ENCODE results near the gene NEIL1.
"Not testable (repeated sequence)": the region's sequence is repeated elsewhere in the genome, so short reads cannot be mapped to it uniquely, and the experiment has no call there.

Gene NEIL1

DNA sequence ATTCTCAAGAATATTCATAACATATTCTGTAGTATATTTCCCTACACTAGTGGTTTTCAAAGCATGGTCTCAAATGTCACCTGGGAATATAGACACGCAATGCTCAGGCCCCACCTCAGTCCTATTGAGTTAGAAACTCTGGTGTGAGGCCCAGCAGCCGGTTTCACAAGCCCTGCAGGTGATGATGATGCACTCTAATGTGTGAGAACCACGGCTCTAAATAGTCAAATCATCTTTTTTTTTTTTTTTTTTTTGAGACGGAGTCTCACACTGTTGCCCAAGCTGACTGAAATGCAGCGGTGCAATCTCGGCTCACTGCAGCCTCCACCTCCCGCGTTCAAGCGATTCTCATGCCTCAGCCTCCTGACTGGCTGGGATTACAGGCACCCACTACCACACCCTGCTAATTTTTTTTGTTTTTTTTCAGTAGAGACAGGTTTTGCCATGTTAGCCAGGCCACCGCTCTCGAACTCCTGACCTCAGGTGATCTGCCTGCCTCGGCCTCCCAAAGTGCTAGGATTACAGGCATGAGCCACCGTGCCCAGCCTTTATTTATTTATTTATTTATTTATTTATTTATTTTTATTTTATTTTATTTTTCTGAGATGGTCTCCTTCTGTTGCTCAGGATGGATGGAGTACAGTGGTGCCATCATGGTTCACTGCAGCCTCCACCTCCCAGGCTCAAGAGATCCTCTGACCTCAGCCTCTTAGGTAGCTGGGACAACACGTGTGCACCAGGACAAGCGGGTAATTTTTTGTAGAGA lies 13.0 kb upstream of the NEIL1 start:
- not testable (repeated sequence) for DNase-seq

DNA sequence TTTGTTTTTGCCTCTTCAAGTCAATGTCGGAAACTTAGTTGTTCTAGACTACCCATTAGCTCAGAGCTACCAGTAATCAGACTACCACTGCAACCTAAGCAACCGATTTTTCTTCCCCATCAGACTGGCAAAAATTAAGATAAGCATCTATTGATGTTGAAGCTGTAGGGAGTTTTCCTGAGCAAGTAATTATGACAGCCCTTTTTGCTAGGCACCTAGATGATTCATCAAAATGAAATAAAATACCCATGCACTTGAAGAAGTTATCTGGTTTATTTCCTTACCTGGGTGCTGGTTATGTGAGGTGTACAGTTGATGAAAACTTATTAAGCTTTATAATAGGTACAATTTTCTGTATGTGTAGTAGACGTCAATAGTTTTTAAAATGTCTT lies 11.5 kb upstream of the NEIL1 start:
- no peak for DNase-seq

DNA sequence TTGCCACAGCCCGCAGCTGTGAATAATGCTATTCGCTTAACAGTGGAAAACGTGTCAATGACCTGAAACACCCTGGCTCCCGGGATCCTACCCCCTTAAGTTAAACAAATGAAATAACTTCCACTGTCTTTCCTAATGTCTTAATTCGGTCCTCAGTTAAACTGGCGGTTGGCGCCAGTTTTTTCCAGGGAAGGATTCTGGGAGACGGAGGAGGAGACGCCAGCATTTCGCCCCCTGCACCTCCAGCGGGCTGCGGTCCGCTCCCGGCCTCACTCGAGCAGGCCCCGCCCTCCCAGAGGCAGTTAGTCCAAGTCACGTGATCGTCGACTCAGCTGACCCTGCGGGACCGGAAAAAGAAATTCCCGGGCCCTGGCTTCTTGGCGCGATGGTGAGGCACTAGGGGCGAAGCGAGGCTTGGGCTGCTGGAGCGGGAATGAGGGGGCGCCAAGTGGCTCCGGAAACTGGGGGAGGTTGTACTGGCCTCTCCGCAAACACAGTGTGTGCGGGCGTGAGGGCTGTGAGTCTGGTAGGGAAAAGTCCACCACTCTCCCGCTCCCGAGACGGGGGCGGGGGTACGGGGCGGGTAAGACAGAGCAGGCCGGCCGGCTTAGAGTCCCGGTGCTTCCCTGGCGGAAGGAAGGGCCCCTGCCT lies 11.0 kb upstream of the NEIL1 start, which contains the start of gene COMMD4:
COMMD4 (plus strand) TSS at position 359 of the 651 bp plus-strand sequence; CDS start at position 386, 27 bp downstream.
- DNase-seq: peak; percentile 86 to 95 (median 92)

DNA sequence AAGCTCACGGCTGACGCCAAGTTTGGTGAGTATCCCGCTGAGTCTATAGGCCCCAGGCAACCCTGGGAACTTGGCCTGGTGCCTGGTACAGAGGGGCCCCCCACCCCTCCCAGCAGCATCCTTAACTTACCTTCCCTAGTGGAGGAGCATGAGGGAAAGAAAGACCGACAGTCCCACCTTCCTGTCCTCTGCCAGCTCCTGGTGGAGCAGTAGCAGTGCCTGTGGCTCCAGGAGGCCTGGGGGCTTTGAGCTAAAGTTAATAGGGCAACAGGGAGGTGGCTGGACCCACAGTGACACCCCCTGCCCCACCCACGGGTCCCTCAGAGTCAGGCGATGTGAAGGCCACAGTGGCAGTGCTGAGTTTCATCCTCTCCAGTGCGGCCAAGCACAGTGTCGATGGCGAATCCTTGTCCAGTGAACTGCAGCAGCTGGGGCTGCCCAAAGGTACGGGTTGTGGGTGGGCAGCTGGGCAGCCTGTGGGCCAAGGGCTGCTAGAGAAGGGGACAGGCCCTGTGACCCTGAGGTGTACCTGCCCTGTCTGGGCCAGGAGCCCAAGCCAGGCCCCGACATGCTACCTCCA lies 8.1 kb upstream of the NEIL1 start:
- no peak for DNase-seq

DNA sequence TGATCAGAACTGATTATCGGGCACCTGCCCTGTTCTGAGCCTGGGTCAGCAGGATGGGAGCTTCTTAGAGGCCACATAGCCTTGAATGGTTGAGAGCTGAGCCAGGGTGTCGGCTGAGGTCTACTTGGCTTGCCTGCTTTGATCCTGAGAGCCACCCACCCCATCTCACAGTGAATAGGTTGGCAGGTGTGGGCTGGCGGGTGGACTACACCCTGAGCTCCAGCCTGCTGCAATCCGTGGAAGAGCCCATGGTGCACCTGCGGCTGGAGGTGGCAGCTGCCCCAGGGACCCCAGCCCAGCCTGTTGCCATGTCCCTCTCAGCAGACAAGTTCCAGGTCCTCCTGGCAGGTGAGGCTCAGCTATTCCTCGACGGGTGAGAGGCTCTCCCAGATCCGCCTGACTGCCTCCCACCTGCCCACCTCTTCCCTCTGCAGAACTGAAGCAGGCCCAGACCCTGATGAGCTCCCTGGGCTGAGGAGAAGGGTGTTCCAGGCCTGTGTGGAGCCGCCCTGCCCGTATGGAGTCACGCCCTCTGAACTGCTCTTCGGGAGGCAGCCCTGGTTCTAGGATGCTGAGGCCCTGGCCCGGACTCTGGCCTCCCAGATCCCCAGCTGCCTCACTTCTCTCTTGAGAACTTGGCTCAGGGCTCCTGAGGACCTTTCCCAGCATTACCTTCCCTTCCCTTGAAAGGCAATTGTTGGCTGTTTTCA lies 7.2 kb upstream of the NEIL1 start:
- no peak for DNase-seq

DNA sequence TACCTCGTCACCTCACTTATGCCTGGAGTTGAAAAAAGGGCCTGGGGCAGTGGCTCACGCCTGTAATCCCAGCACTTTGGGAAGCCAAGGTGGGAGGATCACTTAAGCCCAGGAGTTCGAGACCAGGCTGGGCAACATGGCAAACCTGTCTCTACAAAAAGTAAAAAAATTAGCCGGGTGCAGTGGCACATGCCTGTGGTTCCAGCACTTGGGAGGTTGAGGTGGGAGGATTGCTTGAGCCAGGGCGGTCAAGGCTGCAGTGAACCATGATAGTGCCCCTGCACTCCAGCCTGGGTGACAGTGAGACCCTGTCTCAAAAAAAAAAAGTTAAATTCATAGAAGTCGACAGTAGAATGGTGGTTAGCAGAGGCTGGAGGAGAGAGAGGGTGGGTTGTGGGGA lies 4.6 kb upstream of the NEIL1 start:
- no peak for DNase-seq

DNA sequence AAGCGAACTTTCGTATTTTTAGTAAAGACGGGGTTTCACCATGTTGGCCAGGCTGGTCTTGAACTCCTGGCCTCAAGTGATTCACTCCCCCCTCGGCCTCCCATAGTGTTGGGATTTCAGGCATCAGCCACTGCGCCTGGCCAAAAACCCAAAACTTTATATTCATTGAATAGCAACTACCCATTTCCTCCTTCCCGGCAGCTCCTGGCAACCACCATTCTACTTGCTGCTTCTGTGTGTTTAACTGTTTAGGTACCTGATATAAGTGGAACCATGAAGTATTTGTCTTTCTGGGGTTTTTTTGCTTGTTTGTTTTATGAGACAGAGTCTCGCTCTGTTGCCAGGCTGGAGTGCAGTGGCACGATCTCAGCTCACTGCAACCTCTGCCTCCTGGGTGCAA lies 2.9 kb upstream of the NEIL1 start:
- DNase-seq: not testable (repeated sequence)

DNA sequence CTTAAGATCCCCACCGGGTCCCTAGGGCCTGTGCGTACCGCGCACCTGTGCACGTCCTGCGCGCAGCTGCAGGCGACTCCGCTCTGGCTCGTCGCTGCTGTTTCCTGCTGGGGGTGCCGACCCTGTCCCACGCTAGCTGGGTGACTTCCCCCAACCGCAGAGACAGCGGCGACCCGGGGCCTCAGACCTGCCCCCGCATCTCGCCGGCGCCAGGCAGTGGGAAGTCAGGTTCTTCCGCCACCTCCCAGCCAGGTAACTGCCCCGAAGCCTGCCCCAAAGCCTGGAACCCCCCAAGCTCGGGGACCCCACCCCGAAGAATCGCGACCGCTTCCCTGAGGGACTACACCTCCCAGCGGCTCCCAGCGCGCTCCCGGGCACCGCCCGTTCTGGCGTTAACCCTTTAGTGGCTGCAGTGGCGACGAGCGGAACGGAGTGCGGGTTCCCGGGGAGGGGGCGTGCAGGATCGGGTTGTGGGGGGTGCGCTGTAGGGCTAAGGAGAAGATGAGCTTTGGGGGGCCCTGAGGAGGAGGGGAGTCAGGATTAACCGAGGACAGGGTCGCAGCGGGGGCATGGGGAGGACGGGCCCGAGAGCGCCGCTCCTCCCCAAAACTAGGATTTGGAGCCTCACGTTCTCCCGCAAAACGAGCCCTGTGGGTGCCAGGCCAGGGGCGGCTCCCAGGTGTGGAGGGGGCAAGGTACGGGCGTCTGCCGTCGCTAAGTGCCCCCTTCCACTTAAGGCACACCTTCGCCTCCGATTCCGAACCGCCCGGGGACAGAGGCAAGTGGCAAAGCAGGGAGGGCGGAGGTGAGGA lies 589 bp downstream of the NEIL1 start:
- DNase-seq: peak in 3 of 4 experiments; percentile 42 to 68 (median 59)

DNA sequence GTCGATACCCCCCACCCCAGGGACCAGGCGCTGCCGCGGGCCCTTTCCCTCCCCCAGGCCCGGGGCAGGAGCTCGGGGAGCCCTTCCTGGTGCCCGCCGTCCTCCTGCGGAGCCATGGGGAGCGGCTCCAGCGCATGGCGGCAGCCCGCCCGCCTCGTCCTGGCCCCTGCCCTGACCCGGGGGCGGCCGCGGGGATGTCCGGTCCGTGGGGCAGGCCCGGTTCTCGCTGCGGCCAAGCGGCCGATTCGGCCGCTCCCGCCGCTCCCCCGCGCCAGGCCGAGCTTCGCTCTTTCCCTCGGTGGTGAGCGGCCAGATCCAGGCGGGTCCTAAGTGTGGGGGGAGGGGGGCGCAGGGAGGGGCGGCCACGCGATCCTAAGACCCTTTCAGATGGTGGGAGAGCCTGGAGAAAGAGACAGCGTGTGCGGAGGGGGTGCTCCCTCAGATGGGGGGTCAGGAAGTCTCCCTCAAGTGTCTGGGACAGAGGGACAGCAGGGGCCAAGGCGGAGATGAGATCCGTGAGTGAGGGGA lies 1.3 kb downstream of the NEIL1 start:
- peak in 2 of 4 experiments; percentile 24 to 55 for DNase-seq

DNA sequence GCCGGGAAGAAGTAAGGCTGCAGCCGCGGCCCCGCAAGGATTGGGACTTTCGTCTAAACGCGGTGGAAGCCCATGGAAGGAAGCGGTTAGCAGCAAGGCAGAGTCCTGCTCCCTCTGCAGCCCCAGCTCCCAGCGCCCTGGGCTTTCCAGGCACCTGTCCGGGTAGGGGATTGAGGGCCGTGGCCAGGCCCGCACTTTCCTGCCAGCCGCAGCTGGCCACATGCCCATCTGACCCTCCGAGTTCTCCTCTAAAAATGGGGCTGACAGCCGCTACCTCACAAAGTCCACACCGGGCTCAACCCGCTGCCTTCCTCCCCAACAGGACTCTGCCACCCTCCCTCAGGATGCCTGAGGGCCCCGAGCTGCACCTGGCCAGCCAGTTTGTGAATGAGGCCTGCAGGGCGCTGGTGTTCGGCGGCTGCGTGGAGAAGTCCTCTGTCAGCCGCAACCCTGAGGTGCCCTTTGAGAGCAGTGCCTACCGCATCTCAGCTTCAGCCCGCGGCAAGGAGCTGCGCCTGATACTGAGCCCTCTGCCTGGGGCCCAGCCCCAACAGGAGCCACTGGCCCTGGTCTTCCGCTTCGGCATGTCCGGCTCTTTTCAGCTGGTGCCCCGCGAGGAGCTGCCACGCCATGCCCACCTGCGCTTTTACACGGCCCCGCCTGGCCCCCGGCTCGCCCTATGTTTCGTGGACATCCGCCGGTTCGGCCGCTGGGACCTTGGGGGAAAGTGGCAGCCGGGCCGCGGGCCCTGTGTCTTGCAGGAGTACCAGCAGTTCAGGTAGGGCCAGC lies 1.9 kb downstream of the NEIL1 start:
- peak in 2 of 4 experiments; percentile 19 to 22 for DNase-seq

DNA sequence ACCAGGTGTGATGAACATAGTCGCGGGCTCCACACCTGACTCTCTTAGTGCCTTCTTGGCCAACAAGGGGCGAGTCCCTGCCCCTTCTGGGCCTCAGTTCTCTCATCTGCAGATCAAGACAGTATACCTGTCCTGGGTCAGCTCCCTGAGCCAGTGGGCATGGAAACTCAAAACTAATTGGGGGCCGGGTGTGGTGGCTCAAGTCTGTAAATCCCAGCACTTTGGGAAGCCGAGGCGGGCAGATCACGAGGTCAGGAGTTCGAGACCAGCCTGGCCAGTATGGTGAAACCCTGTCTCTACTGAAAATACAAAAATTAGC lies 2.5 kb downstream of the NEIL1 start:
- not testable (repeated sequence) for DNase-seq

DNA sequence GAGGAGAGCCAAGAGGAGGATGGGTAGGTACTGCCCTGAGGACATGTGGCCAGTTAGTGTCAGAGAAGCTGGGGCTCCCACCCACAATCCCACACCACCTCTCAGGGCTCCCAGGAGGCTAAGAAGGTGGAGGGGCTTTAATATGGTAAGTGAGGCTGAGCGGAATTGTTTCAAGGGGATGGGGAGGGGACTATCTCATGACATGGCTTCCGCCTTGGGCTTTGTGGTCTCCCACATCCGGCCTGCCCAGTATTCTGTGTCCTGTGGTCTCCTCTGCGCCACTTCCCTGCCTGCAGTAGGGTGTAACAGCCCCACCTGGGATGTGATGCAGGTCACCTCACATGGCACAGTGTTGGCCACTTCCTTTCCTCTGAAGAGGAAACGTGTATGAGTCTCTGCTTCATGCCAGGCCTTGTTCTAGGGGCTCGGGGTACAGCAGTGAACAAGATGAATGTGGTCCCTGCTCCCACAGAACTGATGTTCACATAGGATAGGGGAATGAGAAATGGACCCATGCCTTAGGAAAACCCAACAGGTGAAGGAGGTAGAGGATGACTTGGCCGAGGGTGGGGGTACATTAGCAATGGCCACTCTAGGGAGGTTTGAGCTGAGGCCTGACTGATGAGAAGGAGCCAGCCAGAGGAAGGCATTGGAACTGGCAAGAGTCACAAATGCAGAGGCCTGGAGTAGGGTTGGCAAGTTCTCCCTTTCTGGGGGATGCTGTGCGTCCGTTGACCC lies 3.2 kb downstream of the NEIL1 start:
- peak; percentile 23 to 49 (median 46) for DNase-seq

DNA sequence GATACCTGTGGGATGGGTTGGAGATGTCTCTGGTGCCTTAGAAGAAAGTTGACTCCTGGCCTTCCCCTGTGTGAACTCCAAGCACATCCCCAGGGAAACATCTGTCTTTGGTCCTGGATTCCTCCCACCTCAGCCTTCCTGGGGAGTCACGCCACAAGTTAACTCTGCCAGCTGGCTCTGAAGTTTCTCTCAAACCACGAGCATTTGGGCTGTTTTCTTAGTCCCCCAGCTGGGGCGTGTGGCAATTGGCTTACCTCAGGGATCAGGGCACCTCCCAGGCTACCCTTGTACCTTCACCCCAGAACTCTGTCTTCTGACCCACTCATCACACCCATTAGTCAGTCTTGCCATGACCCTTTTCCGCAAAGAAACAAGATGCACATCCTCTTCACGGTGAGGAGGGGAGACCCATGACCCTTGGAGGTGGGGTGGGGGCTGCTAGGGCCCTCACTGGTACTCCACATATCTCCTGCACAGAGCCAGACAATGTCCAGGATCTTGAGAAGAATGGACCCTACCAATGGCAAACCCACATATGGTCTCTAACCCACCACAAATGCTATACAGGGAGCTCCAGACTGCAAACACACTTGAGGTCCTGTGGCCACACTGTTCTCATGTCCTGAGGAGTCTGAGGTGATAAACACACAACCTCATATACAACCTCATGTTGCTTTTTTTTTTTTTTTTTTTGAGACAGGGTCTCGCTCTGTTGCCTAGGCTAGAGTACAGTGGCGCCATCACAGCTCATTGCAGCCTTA lies 3.9 kb downstream of the NEIL1 start:
- DNase-seq: no peak

DNA sequence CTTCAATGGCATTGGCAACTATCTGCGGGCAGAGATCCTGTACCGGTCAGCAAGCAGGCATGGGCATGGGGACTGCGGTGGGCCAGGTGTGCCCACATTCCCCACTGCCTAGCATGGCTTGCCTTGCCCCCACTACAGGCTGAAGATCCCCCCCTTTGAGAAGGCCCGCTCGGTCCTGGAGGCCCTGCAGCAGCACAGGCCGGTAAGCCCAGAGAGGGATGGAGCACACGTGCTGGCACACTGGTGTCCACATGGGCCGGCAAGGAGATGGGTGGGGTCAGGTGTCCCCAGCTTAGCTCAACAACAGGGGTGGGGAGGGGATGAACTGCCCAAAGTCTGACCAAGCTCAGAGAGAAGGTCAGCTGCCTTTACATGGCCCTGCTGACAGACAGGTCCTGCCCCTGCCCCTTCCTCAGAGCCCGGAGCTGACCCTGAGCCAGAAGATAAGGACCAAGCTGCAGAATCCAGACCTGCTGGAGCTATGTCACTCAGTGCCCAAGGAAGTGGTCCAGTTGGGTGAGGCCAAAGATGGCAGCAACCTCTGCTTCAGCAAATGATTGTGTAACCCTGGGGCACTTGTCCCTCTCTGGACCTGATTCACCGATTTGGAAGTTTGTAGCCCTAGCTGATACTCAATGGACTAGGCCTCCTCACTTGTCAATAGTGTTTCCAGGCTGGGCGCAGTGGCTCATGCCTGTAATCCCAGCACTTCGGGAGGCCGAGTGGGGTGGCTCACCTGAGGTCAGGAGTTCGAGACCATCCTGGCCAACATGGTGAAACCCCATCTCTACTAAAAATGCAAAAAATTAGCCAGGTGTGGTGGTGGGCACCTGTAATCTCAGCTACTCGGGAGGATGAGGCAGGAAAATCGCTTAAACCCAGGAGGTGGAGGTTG lies 5.6 kb downstream of the NEIL1 start:
- no peak for DNase-seq

DNA sequence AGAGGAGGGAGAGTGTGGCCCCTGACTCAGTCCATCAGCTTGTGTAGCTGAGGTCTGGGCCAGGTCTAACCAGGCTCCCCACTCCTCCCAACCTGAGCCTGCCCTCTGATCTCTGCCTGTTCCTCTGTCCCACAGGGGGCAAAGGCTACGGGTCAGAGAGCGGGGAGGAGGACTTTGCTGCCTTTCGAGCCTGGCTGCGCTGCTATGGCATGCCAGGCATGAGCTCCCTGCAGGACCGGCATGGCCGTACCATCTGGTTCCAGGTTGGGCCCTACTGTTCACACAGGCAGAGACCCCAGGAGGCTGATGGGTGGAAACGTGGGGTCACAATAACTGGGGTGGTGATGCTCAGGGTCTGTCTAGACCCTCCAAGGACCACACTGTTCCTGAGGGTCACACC lies 6.8 kb downstream of the NEIL1 start:
- DNase-seq: no peak

DNA sequence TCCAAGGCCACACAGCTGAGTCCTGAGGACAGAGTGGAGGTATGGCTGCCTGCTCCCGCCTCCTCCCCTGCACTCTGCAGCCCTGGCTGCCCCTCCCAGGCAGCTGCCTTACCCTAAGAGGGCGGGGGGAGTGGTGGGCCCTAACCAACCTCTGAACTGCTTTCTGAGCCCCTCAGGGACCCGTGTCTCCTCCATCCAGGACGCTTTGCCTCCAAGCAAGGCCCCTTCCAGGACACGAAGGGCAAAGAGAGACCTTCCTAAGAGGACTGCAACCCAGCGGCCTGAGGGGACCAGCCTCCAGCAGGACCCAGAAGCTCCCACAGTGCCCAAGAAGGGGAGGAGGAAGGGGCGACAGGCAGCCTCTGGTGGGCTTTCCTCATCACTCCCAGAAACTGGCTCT lies 7.6 kb downstream of the NEIL1 start:
- no peak for DNase-seq

DNA sequence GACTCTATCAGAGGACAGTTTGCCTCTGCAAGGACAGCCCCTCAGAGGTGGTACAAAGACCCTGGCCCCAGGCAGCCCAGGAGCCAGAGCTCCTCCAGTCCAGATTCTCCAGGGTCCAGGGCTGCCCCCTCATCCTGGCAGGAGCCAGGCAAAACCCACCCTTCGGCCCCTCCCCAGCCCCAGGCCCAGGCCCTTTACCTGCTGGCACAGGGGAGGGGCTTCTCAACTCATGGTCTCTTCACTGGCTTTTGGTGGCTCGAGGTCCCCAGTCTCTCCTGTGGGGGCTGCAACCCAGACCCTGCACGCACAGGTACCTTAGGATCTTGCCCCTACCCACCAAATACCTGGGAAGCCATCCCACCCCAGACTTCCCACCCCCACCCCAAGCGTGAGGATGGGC lies 8.5 kb downstream of the NEIL1 start:
- DNase-seq: no peak

DNA sequence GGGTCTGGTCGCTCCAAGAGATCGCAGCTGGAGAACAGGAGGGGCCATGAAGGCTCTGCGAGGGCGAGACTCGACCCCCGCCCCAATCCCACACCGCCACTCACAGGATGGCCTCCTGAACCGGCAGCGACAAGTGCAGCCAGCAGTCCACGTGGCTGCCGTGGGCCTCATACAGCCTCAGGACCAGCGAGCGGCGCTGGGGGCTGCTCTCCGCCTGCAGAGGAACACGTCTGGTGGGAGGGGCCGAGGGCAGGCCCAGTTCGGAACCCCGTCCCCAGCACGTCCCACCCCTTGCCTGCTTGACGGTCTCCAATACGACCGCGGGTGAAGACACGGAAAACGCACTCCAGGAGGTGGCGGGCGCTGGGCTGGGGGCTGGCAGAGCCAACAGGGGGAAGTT lies 9.2 kb downstream of the NEIL1 start:
- DNase-seq: no peak

DNA sequence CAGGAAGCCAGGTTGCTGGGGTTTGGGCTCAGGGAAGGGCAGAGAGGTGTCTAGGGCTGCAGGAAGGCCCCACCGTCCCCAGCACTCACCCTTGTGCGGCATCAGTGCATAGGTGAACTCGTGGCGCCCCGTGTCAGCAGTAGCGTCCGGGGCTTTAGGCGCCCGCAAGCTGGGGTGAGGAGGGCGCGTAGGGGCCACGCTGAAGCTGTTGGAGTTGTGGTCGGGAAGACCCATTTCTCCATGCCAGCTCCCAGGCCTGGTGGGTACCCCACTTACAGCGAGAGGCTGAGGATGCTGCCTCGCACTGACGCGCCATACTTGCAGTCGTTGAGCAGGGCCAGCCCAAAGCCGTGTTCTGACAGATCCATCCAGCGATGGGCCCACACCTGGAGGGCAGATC lies 9.7 kb downstream of the NEIL1 start:
- DNase-seq: no peak
